ENCODE results near the gene CANT1. TPM values are rescaled to one million over a fixed set of nuclear protein-coding genes. Genes with fewer than 3 reads are reported as not detected.
"Not testable (repeated sequence)": the region's sequence is repeated elsewhere in the genome, so short reads cannot be mapped to it uniquely, and the experiment has no call there.

Gene CANT1
- total RNA-seq, 2 donors from 2014 or later = 47.8 to 50.2 TPM

GRCh38 chr17:78945455-78945854 lies 64.1 kb downstream of the CANT1 start:
- DNase-seq; ATAC-seq; H3K4me3 Mint-ChIP-seq; H3K9me3 ChIP-seq (ENCODE audit: control insufficient read depth, low read length, poor library complexity, severe bottlenecking); H3K36me3 Mint-ChIP-seq (ENCODE audit: low read depth); H3K27ac Mint-ChIP-seq; H3K4me1 Mint-ChIP-seq: not testable (repeated sequence)
- peaks cover 18% of the 10 kb centered on the region for H3K27me3 Mint-ChIP-seq

- ATAC-seq (no peak), DNase-seq (no peak)
- Mint-ChIP-seq H3K4me3 (no peak overlapping the region), H3K4me1 (no peaks in the 10 kb centered on the region), H3K36me3 (ENCODE audit: low read depth) (no peaks in the 10 kb centered on the region), H3K27ac (no peak overlapping the region), H3K27me3 (peaks cover 18% of the 10 kb centered on the region)
- H3K9me3 ChIP-seq (ENCODE audit: control insufficient read depth, low read length, poor library complexity, severe bottlenecking) = no peaks in the 10 kb centered on the region
Measured at GRCh38 chr17:78944956-78945355, 64.6 kb downstream of the CANT1 start.

GRCh38 chr17:78944026-78944425 lies 65.5 kb downstream of the CANT1 start:
- Mint-ChIP-seq H3K27me3 (peaks cover 18% of the 10 kb centered on the region), H3K4me3 (no peak overlapping the region), H3K4me1 (no peaks in the 10 kb centered on the region), H3K27ac (no peak overlapping the region), H3K36me3 (ENCODE audit: low read depth) (no peaks in the 10 kb centered on the region)
- DNase-seq = no peak
- no peak for ATAC-seq
- no peaks in the 10 kb centered on the region for H3K9me3 ChIP-seq (ENCODE audit: control insufficient read depth, low read length, poor library complexity, severe bottlenecking)

Other genes starting within 250 kb of the CANT1 start
- 100 to 1,000 TPM; 462 to 497 TPM for gene CYTH1, start 227.5 kb downstream of the CANT1 start, total RNA-seq
- 100 to 1,000 TPM; 418 to 474 TPM for gene USP36, start 168.9 kb downstream of the CANT1 start, total RNA-seq
- 1 to 10 TPM; 2.0 to 2.9 TPM for gene CEP295NL, start 106.6 kb downstream of the CANT1 start, total RNA-seq
- 1 to 10 TPM; 4.1 to 6.7 TPM for gene TIMP2, start 84.4 kb downstream of the CANT1 start, total RNA-seq
- 10 to 100 TPM; 31.7 to 45.2 TPM for gene LGALS3BP, start 29.8 kb downstream of the CANT1 start, total RNA-seq
- under 1 TPM in 1 of 2 donors, not detected in 1; 0.13 TPM for gene C1QTNF1, start 14.4 kb upstream of the CANT1 start, total RNA-seq
- gene ENGASE, start 65.1 kb upstream of the CANT1 start, total RNA-seq = 10 to 100 TPM; 56.2 to 60.1 TPM